NCI-H524 treated with DMSO at 0.1 percent for 48 hours (cell line): ENCODE results near the gene DTHD1.

Experiments used
- DNase-seq: peaks from one replicate; lab custom pipeline; 2025; lab: John Stamatoyannopoulos, UW

DTHD1 gene

DNA sequence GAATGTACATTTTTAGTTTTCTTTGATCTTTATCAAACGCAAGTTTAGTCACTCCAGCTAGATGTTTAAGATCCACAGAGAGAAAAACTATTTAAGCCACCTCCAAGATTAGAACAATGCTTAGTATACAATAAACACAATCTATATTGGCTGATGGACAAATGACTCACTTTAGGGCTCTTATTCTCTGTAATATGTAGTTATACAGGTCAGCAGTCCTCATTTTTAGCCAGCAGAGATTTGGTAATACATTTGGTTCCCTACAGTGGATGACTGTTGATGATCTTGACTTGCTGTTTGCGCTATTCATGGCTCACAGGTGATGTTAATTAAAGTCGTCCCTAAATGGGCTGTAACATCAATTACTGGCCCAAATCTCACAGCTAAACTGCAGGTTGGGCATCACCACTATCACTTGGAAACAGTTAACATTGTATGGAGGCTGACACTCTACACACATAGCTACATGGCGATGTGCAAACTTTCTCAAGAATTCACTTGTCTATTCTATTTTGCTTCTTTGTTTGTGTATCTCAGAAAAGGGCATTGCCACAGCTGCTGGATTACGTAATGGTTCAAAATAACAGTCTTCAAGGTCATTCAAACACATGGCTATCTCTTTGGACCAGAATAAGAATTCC, 11.8 kb upstream of the DTHD1 start:
- DNase-seq = no peak

- DNase-seq = no peak
Observed at GRCh38 chr4:36273276-36273675, 8.1 kb upstream of the DTHD1 start.

GRCh38 chr4:36274158-36274557, 7.3 kb upstream of the DTHD1 start:
- DNase-seq = no peak

GRCh38 chr4:36277533-36277932, 3.9 kb upstream of the DTHD1 start:
- no peak for DNase-seq

- no peak for DNase-seq
Observed at GRCh38 chr4:36278789-36279188, 2.6 kb upstream of the DTHD1 start.

- DNase-seq = peak; percentile 93
Observed at GRCh38 chr4:36280555-36280954, 861 bp upstream of the DTHD1 start.

DNA sequence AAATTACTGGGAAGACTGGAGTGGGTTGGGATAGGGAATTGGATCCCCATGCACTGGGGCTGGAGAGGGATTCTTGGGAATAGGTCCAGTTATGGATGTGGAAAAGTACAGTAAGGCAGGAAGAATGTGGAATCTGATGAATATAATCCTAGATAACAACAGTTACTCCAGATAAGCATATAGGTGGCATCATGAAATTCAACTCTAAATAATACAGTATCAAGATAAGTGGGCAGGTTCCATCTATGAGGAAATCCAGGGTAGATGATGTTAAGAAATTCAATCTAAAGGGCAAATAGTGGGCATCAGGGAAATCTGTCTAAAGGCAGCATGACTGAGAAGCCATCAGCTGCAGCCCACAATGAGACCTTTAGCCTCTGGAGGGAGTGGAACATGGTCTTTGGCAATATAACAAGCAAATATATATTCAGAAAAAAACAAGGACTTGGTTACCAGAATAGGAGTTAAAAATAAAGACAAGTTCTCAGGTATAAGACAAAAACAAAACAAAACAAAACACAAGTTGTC, 1.2 kb downstream of the DTHD1 start:
- no peak for DNase-seq

DNA sequence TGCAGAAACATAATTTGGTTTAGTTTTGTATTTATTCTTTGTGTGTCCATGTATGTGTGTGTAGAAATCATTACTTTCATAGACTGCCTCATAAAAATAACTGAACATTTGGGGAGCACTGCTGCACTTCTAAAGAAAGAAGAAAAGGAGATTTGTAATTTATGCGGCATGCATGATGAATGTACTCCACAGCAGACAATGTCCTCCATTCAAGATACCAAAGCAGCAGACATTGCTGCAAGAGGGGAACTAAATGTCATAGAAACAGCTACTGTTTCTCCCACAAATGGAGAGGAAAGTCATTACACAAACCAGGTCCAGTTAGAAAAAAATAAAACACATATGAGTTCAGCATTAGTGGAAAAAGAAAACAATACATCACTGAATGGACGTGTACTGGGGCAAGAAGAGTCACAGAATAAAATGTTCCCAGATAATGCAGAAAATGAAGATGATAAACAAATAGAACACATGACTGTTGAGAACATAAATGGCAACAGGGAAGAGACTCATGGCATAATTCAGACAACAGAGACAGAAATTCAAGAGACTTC, 2.6 kb downstream of the DTHD1 start:
- DNase-seq = no peak

GRCh38 chr4:36285784-36286480, 4.5 kb downstream of the DTHD1 start:
- DNase-seq = no peak

DNA sequence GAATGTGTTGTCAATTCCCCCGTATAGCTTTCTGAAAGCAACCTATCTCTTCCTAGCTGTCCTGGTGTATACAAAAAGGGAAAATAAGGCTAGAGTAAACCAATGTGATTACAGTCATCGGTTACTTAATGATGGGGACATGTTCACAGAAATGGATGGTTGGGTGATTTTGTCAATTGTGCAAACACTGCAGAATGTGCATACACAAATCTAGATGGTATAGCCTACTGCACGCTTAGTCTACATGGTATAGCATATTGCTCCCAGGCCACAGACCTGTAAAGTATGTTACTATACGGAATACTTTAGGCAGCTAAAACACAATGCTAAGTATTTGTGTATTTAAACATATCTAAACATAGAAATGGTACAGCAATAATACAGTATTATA, 5.1 kb downstream of the DTHD1 start:
- no peak for DNase-seq

GRCh38 chr4:36288731-36289426, 7.5 kb downstream of the DTHD1 start:
- no peak for DNase-seq

DNA sequence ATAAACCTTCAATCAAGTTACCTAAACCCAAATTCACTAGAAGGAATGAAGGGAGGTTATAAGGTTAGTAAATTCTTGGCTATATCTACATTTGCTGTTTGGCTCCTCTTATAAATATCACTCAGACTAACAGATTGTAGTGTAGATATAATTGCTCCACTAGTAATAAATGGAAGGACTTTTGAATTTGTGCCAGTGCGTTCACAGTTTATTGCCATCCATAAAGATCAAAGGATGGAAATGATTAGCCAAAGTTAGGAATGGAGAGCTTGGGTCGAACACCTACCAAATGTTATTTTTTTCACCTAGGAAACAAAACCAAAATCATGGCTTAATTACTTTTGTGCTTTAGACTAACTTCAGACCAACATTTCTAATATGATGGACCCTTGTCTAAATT, 9.2 kb downstream of the DTHD1 start:
- no peak for DNase-seq

- DNase-seq = no peak
Observed at GRCh38 chr4:36292556-36293188, 11.3 kb downstream of the DTHD1 start.

GRCh38 chr4:36301127-36301526, 19.7 kb downstream of the DTHD1 start:
- no peak for DNase-seq

- DNase-seq = no peak
Observed at GRCh38 chr4:36303426-36304137, 22.2 kb downstream of the DTHD1 start.

GRCh38 chr4:36304138-36304681, 22.8 kb downstream of the DTHD1 start:
- no peak for DNase-seq

GRCh38 chr4:36308150-36308549, 26.7 kb downstream of the DTHD1 start:
- no peak for DNase-seq

DNA sequence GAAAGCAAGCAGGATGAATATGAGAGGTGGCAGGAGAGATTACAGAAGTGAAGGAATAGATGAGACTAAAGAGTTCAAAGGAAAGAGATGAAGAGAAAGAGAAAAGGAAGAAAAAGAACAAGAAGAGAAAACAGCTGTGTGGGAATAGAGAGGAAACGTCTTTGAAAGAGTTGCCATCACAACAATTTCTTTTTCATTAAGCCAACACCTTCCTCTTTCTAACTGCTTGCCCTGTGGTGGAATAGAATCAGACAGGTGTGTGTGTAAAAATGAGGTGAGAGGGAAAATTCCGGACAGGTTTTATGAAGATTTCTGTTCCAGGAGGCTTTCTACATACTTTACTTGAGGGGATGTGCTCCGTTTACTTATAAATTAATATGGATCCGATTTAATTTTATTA, 28.8 kb downstream of the DTHD1 start:
- no peak for DNase-seq

GRCh38 chr4:36310793-36311192, 29.4 kb downstream of the DTHD1 start:
- DNase-seq = no peak

DNA sequence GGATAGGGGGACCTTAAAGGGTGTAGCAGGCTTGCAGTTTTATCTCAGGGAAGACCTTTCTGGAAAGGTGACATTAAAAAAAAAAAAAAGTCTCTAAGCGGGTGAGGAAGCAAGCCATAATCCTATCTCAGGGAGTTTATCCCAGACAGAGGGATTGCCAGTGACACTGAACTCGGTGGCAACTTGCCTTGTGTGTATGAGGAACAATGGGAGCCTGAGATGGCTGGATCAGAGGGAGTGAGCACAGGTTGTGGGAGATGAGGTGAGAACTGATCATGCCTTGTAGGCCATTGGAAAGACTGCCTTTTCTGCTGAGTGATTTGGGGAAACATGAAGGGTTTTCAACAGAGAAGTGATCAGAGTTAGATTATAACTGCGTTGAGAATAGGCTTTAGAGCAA, 31.1 kb downstream of the DTHD1 start:
- no peak for DNase-seq

- DNase-seq = no peak
Observed at GRCh38 chr4:36313301-36313700, 31.9 kb downstream of the DTHD1 start.
